H1 (cell line): ENCODE results near the gene ARHGAP10. TPM values are rescaled to one million over a fixed set of nuclear protein-coding genes. Genes with fewer than 3 reads are reported as not detected.

ENCODE experiments used
- CTCF ChIA-PET: fragments of 300-600 bp; sonication (Branson Sonifier 250); formaldehyde crosslinking; loops from one replicate; lab custom pipeline; 2021; ENCODE audit not compliant: partially characterized antibody; lab: Charles Lee
- POLR2A ChIA-PET: fragments of 300-600 bp; sonication (Branson Sonifier 250); formaldehyde crosslinking; loops from one replicate; lab custom pipeline; 2021; ENCODE audit warnings: inconsistent platforms; ENCODE audit not compliant: partially characterized antibody; lab: Charles Lee
- DNase-seq, 2 experiments: peaks; one replicate each; pipeline versions ENCODE4 v3.0.0 to v3.0.0-alpha.2; 2010 to 2022; ENCODE audit warnings: low spot score in 2 of 2, low read depth in 1 of 2, mixed read lengths in 1 of 2
- FAIRE-seq: peaks from 2 replicates; lab custom pipeline; 2011; peaks lifted over from hg19 to GRCh38; lab: Jason Lieb, UNC
- H2AFZ ChIP-seq: 2 replicates; pipeline ENCODE4 v1.8.1; 2012; ENCODE audit warnings: low read length, inconsistent platforms
- H2AK5ac ChIP-seq: 2 replicates; pipeline ENCODE4 v1.6.1; 2013; ENCODE audit warnings: low read depth, low read length
- H2BK120ac ChIP-seq: replicated peaks from 2 replicates; pipeline ENCODE3; 2013; ENCODE audit warnings: low read depth, low read length, inconsistent platforms
- H2BK12ac ChIP-seq: 2 replicates; pipeline ENCODE4 v1.6.1; 2013; ENCODE audit warnings: low read depth, low read length
- H2BK15ac ChIP-seq: 2 replicates; pipeline ENCODE4 v1.6.1; 2013; ENCODE audit warnings: low read length
- H2BK20ac ChIP-seq: 2 replicates; pipeline ENCODE4 v1.6.1; 2013; ENCODE audit warnings: low read length
- H2BK5ac ChIP-seq: 2 replicates; pipeline ENCODE4 v1.6.1; 2013; ENCODE audit warnings: low read depth, low read length
- H3K14ac ChIP-seq: 2 replicates; pipeline ENCODE4 v1.6.1; 2013; ENCODE audit warnings: inconsistent platforms; ENCODE audit not compliant: insufficient read length
- H3K18ac ChIP-seq: 2 replicates; pipeline ENCODE4 v1.6.1; 2013; ENCODE audit warnings: low read length; ENCODE audit errors: extremely low read depth
- H3K23ac ChIP-seq: 2 replicates; pipeline ENCODE4 v1.6.1; 2013; ENCODE audit warnings: inconsistent platforms; ENCODE audit not compliant: insufficient read length
- H3K23me2 ChIP-seq: 2 replicates; pipeline ENCODE4 v1.6.1; 2013; ENCODE audit warnings: low read depth, low read length
- H3K27ac ChIP-seq: 2 replicates; pipeline ENCODE4 v1.6.1; 2011; ENCODE audit warnings: low read depth, low read length, inconsistent platforms
- H3K27me3 ChIP-seq, 4 experiments: replicated peaks in 1 of 4; 1 replicate in 1 of 4; 2 replicates in 3 of 4; pipeline versions ENCODE4 v1.6.1 to v1.8.1; 2011 to 2013; ENCODE audit warnings: low read length in 3 of 4, mild to moderate bottlenecking in 3 of 4, inconsistent platforms in 2 of 4, mixed read lengths in 2 of 4, moderate library complexity in 1 of 4; ENCODE audit not compliant: control insufficient read depth in 3 of 4, insufficient read depth in 3 of 4; ENCODE audit errors: extremely low read depth in 1 of 4
- H3K36me3 ChIP-seq, 4 experiments: 2 replicates each; pipeline versions ENCODE4 v1.6.1 to v1.8.1; 2011 to 2013; ENCODE audit warnings: mild to moderate bottlenecking in 4 of 4, low read length in 3 of 4, moderate library complexity in 2 of 4, control low read depth in 1 of 4, inconsistent platforms in 1 of 4; ENCODE audit not compliant: insufficient read depth in 4 of 4, control insufficient read depth in 2 of 4
- H3K4ac ChIP-seq: replicated peaks from 2 replicates; pipeline ENCODE3; 2013; ENCODE audit warnings: low read length, low read depth, mixed read lengths, inconsistent platforms; ENCODE audit not compliant: insufficient read length
- H3K4me1 ChIP-seq, 4 experiments: replicated peaks in 1 of 4; 1 replicate in 1 of 4; 2 replicates in 3 of 4; pipeline versions ENCODE4 v1.6.1 to v1.8.1; 2011 to 2013; ENCODE audit warnings: low read length in 3 of 4, inconsistent platforms in 2 of 4, mixed read lengths in 1 of 4; ENCODE audit not compliant: insufficient read depth in 4 of 4, control insufficient read depth in 3 of 4
- H3K4me2 ChIP-seq, 2 experiments: 2 replicates each; pipeline versions ENCODE4 v1.6.1 to v1.8.1; 2011 to 2013; ENCODE audit warnings: low read depth in 2 of 2, low read length in 2 of 2, control low read depth in 1 of 2, inconsistent platforms in 1 of 2, mild to moderate bottlenecking in 1 of 2; ENCODE audit not compliant: insufficient read depth in 1 of 2
- H3K4me3 ChIP-seq, 4 experiments: fragments of 200-600, 300-600 bp in 1 of 4; sonication (generic), shearing (Covaris generic), sonication (Bioruptor Twin) in 1 of 4; 2 replicates each; pipeline versions ENCODE4 v1.5.1 to v1.8.1; 2011 to 2016; ENCODE audit warnings: low read length in 4 of 4, low read depth in 3 of 4, control low read depth in 2 of 4, inconsistent platforms in 2 of 4, mild to moderate bottlenecking in 2 of 4, mixed read lengths in 1 of 4, moderate library complexity in 1 of 4; ENCODE audit not compliant: insufficient read depth in 2 of 4; ENCODE audit errors: extremely low read depth in 1 of 4
- H3K56ac ChIP-seq: replicated peaks from 2 replicates; pipeline ENCODE3; 2013; ENCODE audit warnings: low read depth, mild to moderate bottlenecking, mixed read lengths, low read length, inconsistent platforms; ENCODE audit not compliant: insufficient read length
- H3K79me1 ChIP-seq: 2 replicates; pipeline ENCODE4 v1.6.1; 2013; ENCODE audit warnings: low read depth, low read length, control low read depth
- H3K79me2 ChIP-seq, 2 experiments: 2 replicates each; pipeline versions ENCODE4 v1.6.1 to v1.8.1; 2012 to 2013; ENCODE audit warnings: low read length in 2 of 2, mild to moderate bottlenecking in 2 of 2, inconsistent platforms in 1 of 2; ENCODE audit not compliant: insufficient read depth in 2 of 2, control insufficient read depth in 1 of 2
- H3K9ac ChIP-seq, 4 experiments: replicated peaks in 1 of 4; 1 replicate in 1 of 4; 2 replicates in 3 of 4; pipeline versions ENCODE4 v1.6.1 to v1.8.1; 2011 to 2013; ENCODE audit warnings: low read depth in 3 of 4, low read length in 3 of 4, control low read depth in 2 of 4, mild to moderate bottlenecking in 2 of 4, moderate library complexity in 2 of 4, inconsistent platforms in 1 of 4; ENCODE audit errors: extremely low read depth in 1 of 4
- H3K9me3 ChIP-seq, 2 experiments: 2 replicates each; pipeline versions ENCODE4 v1.6.1 to v1.8.1; 2012 to 2013; ENCODE audit warnings: mild to moderate bottlenecking in 2 of 2, moderate library complexity in 2 of 2, control low read depth in 1 of 2, inconsistent platforms in 1 of 2, low read depth in 1 of 2, low read length in 1 of 2, mixed read lengths in 1 of 2; ENCODE audit not compliant: insufficient read depth in 2 of 2
- H4K20me1 ChIP-seq, 2 experiments: replicated peaks in 1 of 2; 2 replicates each; pipeline versions ENCODE3 to v1.8.1; 2011 to 2013; ENCODE audit warnings: inconsistent platforms in 2 of 2, low read length in 2 of 2, mild to moderate bottlenecking in 1 of 2; ENCODE audit not compliant: insufficient read depth in 2 of 2, control insufficient read depth in 1 of 2
- H4K5ac ChIP-seq: 2 replicates; pipeline ENCODE4 v1.6.1; 2013; ENCODE audit warnings: low read length, low read depth, mixed read lengths, inconsistent platforms; ENCODE audit not compliant: insufficient read length
- H4K8ac ChIP-seq: 2 replicates; pipeline ENCODE4 v1.8.0; 2013; ENCODE audit warnings: mild to moderate bottlenecking, moderate library complexity, low read length, inconsistent platforms; ENCODE audit not compliant: insufficient read depth; ENCODE audit errors: extremely low read depth
- H4K91ac ChIP-seq: replicated peaks from 2 replicates; pipeline ENCODE3; 2013; ENCODE audit warnings: low read length, mixed read lengths, inconsistent platforms; ENCODE audit not compliant: insufficient read length
- BRCA1 ChIP-seq: IDR thresholded peaks from 2 replicates; pipeline ENCODE4 v1.6.1; 2012; ENCODE audit warnings: low read depth, low read length, improper control_type of control experiment
- CTBP2 ChIP-seq: IDR thresholded peaks from 2 replicates; pipeline ENCODE4 v1.7.0; 2011; ENCODE audit warnings: borderline replicate concordance, mild to moderate bottlenecking, moderate library complexity, mixed read lengths, low read length; ENCODE audit not compliant: insufficient read depth, insufficient read length
- E2F6 ChIP-seq: IDR thresholded peaks from 2 replicates; pipeline ENCODE4 v1.6.1; 2012; ENCODE audit warnings: inconsistent platforms
- EGR1 ChIP-seq: IDR thresholded peaks from 2 replicates; pipeline ENCODE4 v1.6.1; 2011; ENCODE audit warnings: low read depth, low read length, borderline replicate concordance
- HDAC6 ChIP-seq: IDR thresholded peaks from one replicate; pipeline ENCODE4 v1.7.1; 2012; ENCODE audit warnings: low read depth, mild to moderate bottlenecking, inconsistent platforms, low read length, moderate library complexity
- KDM4A ChIP-seq: IDR thresholded peaks from one replicate; pipeline ENCODE4 v1.7.1; 2012; ENCODE audit warnings: low read depth, mild to moderate bottlenecking, moderate library complexity, low read length, inconsistent platforms; ENCODE audit not compliant: severe bottlenecking
- KDM5A ChIP-seq: fragments of 200-600 bp; IDR thresholded peaks from 2 replicates; pipeline ENCODE4 v1.7.1; 2012; ENCODE audit warnings: mild to moderate bottlenecking, low read length, inconsistent platforms, mixed read lengths
- MAX ChIP-seq: IDR thresholded peaks from 2 replicates; pipeline ENCODE4 v1.6.1; 2012; ENCODE audit warnings: inconsistent platforms
- NRF1 ChIP-seq: IDR thresholded peaks from 2 replicates; pipeline ENCODE4 v1.6.1; 2011; ENCODE audit warnings: mild to moderate bottlenecking, low read depth, low read length, improper control_type of control experiment
- RNF2 ChIP-seq: fragments of 200-900, 300-1000 bp; sonication (generic); IDR thresholded peaks from 2 replicates; pipeline ENCODE4 v1.7.1; 2016; ENCODE audit warnings: borderline replicate concordance, low read depth, mild to moderate bottlenecking, antibody characterized with exemption, low read length; ENCODE audit not compliant: poor library complexity, severe bottlenecking; ENCODE audit errors: missing control alignments
- SAP30 ChIP-seq: fragments of 300-600 bp; sonication (generic); IDR thresholded peaks from 2 replicates; pipeline ENCODE4 v1.7.1; 2012; ENCODE audit warnings: low read length, moderate library complexity, mild to moderate bottlenecking, inconsistent platforms; ENCODE audit not compliant: insufficient read depth, insufficient replicate concordance
- SIRT6 ChIP-seq: IDR thresholded peaks from one replicate; pipeline ENCODE4 v1.7.1; 2012; ENCODE audit warnings: low read length, inconsistent platforms
- TCF12 ChIP-seq: IDR thresholded peaks from 2 replicates; pipeline ENCODE4 v1.6.1; 2011; ENCODE audit warnings: low read depth, mild to moderate bottlenecking, low read length
- WGBS, 2 experiments: shearing (Covaris generic) in 1 of 2; methylation state at CpG; one replicate each; pipeline versions ENCODE4 v1.1.6 to v1.1.7; 2013 to 2015; ENCODE audit warnings: low lambda C conversion rate in 2 of 2, mixed read lengths in 2 of 2, inconsistent platforms in 1 of 2, low coverage in 1 of 2, missing lambda C conversion rate in 1 of 2; ENCODE audit not compliant: insufficient replicate concordance in 2 of 2, insufficient coverage in 1 of 2, insufficient read length in 1 of 2; ENCODE audit errors: extremely low coverage in 1 of 2, missing lambda C conversion rate in 1 of 2; 5-methylcytosine and 5-hydroxymethylcytosine counted together
- polyA plus RNA-seq, 7 experiments: library from polyadenylated mRNA; depleted of rRNA in 3 of 7; stranded (reverse) in 5 of 7; unstranded in 2 of 7; fragments of >200 nt in 5 of 7; fragments of 200-250 nt in 2 of 7; gene quantifications; 1 replicate in 5 of 7; 2 replicates in 1 of 7; 4 replicates in 1 of 7; pipeline versions ENCODE4 v1.2.1 to v1.2.3, GENCODE V29; 2011 to 2013; ENCODE audit warnings: missing spikeins in 2 of 7, mixed read lengths in 2 of 7
- total RNA-seq: library from RNA; stranded (reverse); fragmentation: NEBNext Ultra II Directional; extraction: Animal tissue kit (Norgen Biotek cat#: 25700); gene quantifications from 2 replicates; pipeline ENCODE4 v1.2.1, GENCODE V29; 2021

Gene ARHGAP10
- total and polyA plus RNA-seq, 2 of the 8 experiments (the other 6 are each of a cell fraction or from before 2014, with no cell fraction given): 3.7 to 6.1 TPM

- Histone ChIP-seq H4K8ac (no peak overlapping the region), H2AK5ac (no peak overlapping the region), H2AFZ (no peak overlapping the region), H3K4me3 (no peak overlapping the region), H3K79me1 (no peaks in the 10 kb centered on the region), H3K9ac (no peak overlapping the region), H2BK20ac (no peak overlapping the region), H2BK5ac (no peak overlapping the region), H3K23me2 (no peaks in the 10 kb centered on the region), H4K20me1 (no peaks in the 10 kb centered on the region), H3K27me3 (no peaks in the 10 kb centered on the region), H3K9me3 (no peaks in the 10 kb centered on the region), H2BK12ac (no peak overlapping the region), H3K18ac (no peak overlapping the region), H3K79me2 (no peaks in the 10 kb centered on the region), H4K5ac (no peak overlapping the region), H3K4me2 (no peak overlapping the region), H3K56ac (no peak overlapping the region), H2BK120ac (no peak overlapping the region), H3K23ac (no peak overlapping the region), H3K36me3 (no peaks in the 10 kb centered on the region), H3K4ac (no peak overlapping the region), H3K14ac (no peak overlapping the region), H3K27ac (no peak overlapping the region), H4K91ac (no peak overlapping the region), H2BK15ac (no peak overlapping the region), H3K4me1 (peaks cover 0 to 3% (median 2%) of the 10 kb centered on the region in 4 experiments; a peak in 2 of 7 replicates)
- ChIA-PET POLR2A (interaction anchor here (0.9 kb wide), 1 partner anchor 64 kb away, joined by 3 read pairs; no protein-coding TSS in a partner anchor), CTCF (interaction anchor here (1.4 kb wide), 1 partner anchor 9 kb away, joined by 3 read pairs; no protein-coding TSS in a partner anchor)
- DNase-seq (no peak), FAIRE-seq (no peak)
- 90% methylated on average over 1 of the region's 1 CpG; no CpG with 5 or more reads in 1 of the 2 experiments for WGBS, 2 experiments
- TF ChIP-seq HDAC6 (no peak), BRCA1 (no peak), RNF2 (no peak), EGR1 (no peak), E2F6 (no peak), SIRT6 (no peak), KDM5A (no peak), CTBP2 (no peak), NRF1 (no peak), TCF12 (no peak), MAX (no peak), SAP30 (no peak), KDM4A (no peak)
Observed at GRCh38 chr4:148021686-148022085, 289.8 kb downstream of the ARHGAP10 start.
